Keratinocyte (primary cell): ENCODE results near the gene NECAB3. TPM values are rescaled to one million over a fixed set of nuclear protein-coding genes. Genes with fewer than 3 reads are reported as not detected.

Experiments
- DNase-seq: peaks from one replicate; pipeline ENCODE4 v3.0.0-alpha.2; 2011; ENCODE audit warnings: low read depth, missing footprints, low spot score
- FAIRE-seq: peaks from 2 replicates; lab custom pipeline; 2011; peaks lifted over from hg19 to GRCh38; lab: Jason Lieb, UNC
- H2AFZ ChIP-seq: 2 replicates; pipeline ENCODE4 v1.6.0; 2012; ENCODE audit warnings: low read length, control low read depth, inconsistent platforms; ENCODE audit not compliant: control insufficient read depth
- H3K27ac ChIP-seq: 2 replicates; pipeline ENCODE4 v1.5.1; 2011; ENCODE audit warnings: low read length; ENCODE audit not compliant: control insufficient read depth, insufficient read depth
- H3K27me3 ChIP-seq: 3 replicates; pipeline ENCODE4 v1.6.0; 2011; ENCODE audit warnings: low read length; ENCODE audit not compliant: control insufficient read depth, insufficient read depth; ENCODE audit errors: extremely low read depth
- H3K36me3 ChIP-seq, 2 experiments: 2 replicates in 1 of 2; 3 replicates in 1 of 2; pipeline ENCODE4 v1.5.1; 2011; ENCODE audit warnings: low read length in 2 of 2, mild to moderate bottlenecking in 1 of 2; ENCODE audit not compliant: control insufficient read depth in 2 of 2, insufficient read depth in 2 of 2; ENCODE audit errors: extremely low read depth in 1 of 2
- H3K4me1 ChIP-seq: 3 replicates; pipeline ENCODE4 v1.5.1; 2011; ENCODE audit warnings: low read length; ENCODE audit not compliant: control insufficient read depth, insufficient read depth; ENCODE audit errors: extremely low read depth
- H3K4me2 ChIP-seq: 3 replicates; pipeline ENCODE4 v1.6.0; 2011; ENCODE audit warnings: low read depth, low read length; ENCODE audit not compliant: control insufficient read depth, insufficient read depth; ENCODE audit errors: extremely low read depth
- H3K4me3 ChIP-seq, 3 experiments: fragments of 200-600 bp in 1 of 3; sonication (generic) in 1 of 3; 2 replicates in 2 of 3; 3 replicates in 1 of 3; pipeline ENCODE4 v1.5.1; 2011 to 2016; ENCODE audit warnings: low read length in 3 of 3, mild to moderate bottlenecking in 3 of 3, control low read depth in 2 of 3, inconsistent platforms in 1 of 3, low read depth in 1 of 3, mixed read lengths in 1 of 3, mixed run types in 1 of 3, moderate library complexity in 1 of 3; ENCODE audit not compliant: control insufficient read depth in 2 of 3, insufficient read depth in 2 of 3; ENCODE audit errors: extremely low read depth in 1 of 3
- H3K79me2 ChIP-seq: 2 replicates; pipeline ENCODE4 v1.6.0; 2012; ENCODE audit warnings: low read length; ENCODE audit not compliant: control insufficient read depth, insufficient read depth
- H3K9ac ChIP-seq: 3 replicates; pipeline ENCODE4 v1.6.0; 2011; ENCODE audit warnings: low read length; ENCODE audit not compliant: control insufficient read depth, insufficient read depth; ENCODE audit errors: extremely low read depth
- H3K9me1 ChIP-seq: 3 replicates; pipeline ENCODE4 v1.6.0; 2011; ENCODE audit warnings: low read length; ENCODE audit not compliant: control insufficient read depth, insufficient read depth; ENCODE audit errors: extremely low read depth
- H3K9me3 ChIP-seq: 2 replicates; pipeline ENCODE4 v1.5.1; 2012; ENCODE audit warnings: low read depth, low read length; ENCODE audit not compliant: control insufficient read depth
- H4K20me1 ChIP-seq: 3 replicates; pipeline ENCODE4 v1.6.0; 2011; ENCODE audit warnings: low read length; ENCODE audit not compliant: control insufficient read depth, insufficient read depth; ENCODE audit errors: extremely low read depth
- EZH2 ChIP-seq: IDR thresholded peaks from one replicate; pipeline ENCODE4 v1.6.1; 2012; ENCODE audit warnings: inconsistent platforms, mild to moderate bottlenecking, low read length, moderate library complexity
- dilution Hi-C: fragments of 300-500 bp; cut with MboI; formaldehyde crosslinking; loops from one replicate; pipeline ENCODE4 v1.7.0; 2020; ENCODE audit warnings: low sequenced_read_pairs; ENCODE audit not compliant: extremely low pct_ligation_motif_present
- polyA plus RNA-seq, 5 experiments: library from polyadenylated mRNA; depleted of rRNA in 3 of 5; stranded (reverse) in 3 of 5; stranded (forward) in 1 of 5; unstranded in 1 of 5; fragments of >200 nt; gene quantifications; 1 replicate in 1 of 5; 2 replicates in 3 of 5; 3 replicates in 1 of 5; pipeline versions ENCODE4 v1.2.1 to v1.2.3, GENCODE V29; 2011 to 2012; ENCODE audit warnings: missing spikeins in 2 of 5, low read depth in 1 of 5, low replicate concordance in 1 of 5
- TF ChIP-seq, protein P1 (sequence below), 3 experiments: IDR thresholded peaks in 1 of 3; conservative IDR thresholded peaks in 1 of 3; optimal IDR thresholded peaks in 1 of 3; 2 replicates in 2 of 3; 3 replicates in 1 of 3; pipeline versions ENCODE3 to v1.5.1; 2011; ENCODE audit warnings: low read length in 3 of 3, mild to moderate bottlenecking in 3 of 3, moderate library complexity in 2 of 3, control low read depth in 1 of 3, inconsistent platforms in 1 of 3; ENCODE audit not compliant: insufficient read depth in 2 of 3; ENCODE audit errors: extremely low read depth in 1 of 3

Gene NECAB3
- polyA plus RNA-seq, 1 donor (not counting 4 experiments of a cell fraction or from before 2014, with no cell fraction given): 4.6 TPM

GRCh38 chr20:33669224-33669623, 5.0 kb downstream of the NECAB3 start:
- Histone ChIP-seq H3K79me2 (no peaks in the 10 kb centered on the region), H3K36me3 (no peaks in the 10 kb centered on the region), H4K20me1 (no peaks in the 10 kb centered on the region), H3K9ac (no peak overlapping the region), H2AFZ (no peak overlapping the region), H3K9me1 (no peaks in the 10 kb centered on the region), H3K27me3 (no peaks in the 10 kb centered on the region), H3K9me3 (no peaks in the 10 kb centered on the region), H3K4me1 (peaks cover 18% of the 10 kb centered on the region), H3K4me2 (no peak overlapping the region), H3K4me3 (no peak overlapping the region), H3K27ac (no peak overlapping the region)
- no peak for TF ChIP-seq EZH2
- TF ChIP-seq, protein P1, sequence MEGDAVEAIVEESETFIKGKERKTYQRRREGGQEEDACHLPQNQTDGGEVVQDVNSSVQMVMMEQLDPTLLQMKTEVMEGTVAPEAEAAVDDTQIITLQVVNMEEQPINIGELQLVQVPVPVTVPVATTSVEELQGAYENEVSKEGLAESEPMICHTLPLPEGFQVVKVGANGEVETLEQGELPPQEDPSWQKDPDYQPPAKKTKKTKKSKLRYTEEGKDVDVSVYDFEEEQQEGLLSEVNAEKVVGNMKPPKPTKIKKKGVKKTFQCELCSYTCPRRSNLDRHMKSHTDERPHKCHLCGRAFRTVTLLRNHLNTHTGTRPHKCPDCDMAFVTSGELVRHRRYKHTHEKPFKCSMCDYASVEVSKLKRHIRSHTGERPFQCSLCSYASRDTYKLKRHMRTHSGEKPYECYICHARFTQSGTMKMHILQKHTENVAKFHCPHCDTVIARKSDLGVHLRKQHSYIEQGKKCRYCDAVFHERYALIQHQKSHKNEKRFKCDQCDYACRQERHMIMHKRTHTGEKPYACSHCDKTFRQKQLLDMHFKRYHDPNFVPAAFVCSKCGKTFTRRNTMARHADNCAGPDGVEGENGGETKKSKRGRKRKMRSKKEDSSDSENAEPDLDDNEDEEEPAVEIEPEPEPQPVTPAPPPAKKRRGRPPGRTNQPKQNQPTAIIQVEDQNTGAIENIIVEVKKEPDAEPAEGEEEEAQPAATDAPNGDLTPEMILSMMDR (optimal IDR thresholded peaks at IDR 0.05 in 1 of 3, IDR thresholded peaks at IDR 0.05 in 1 of 3, conservative IDR thresholded peaks at IDR 0.05 in 1 of 3; ENCODE audit: extremely low read depth in 1 of 3, insufficient read depth in 2 of 3, low read length in 3 of 3): no peak
- no peak for FAIRE-seq
- DNase-seq: no peak
- dilution Hi-C loops: no loop called here

GRCh38 chr20:33668466-33669155, 5.6 kb downstream of the NECAB3 start:
- Histone ChIP-seq H3K36me3 (no peaks in the 10 kb centered on the region), H3K4me3 (no peak overlapping the region), H3K79me2 (no peaks in the 10 kb centered on the region), H3K9me3 (no peaks in the 10 kb centered on the region), H3K27me3 (no peaks in the 10 kb centered on the region), H3K9ac (no peak overlapping the region), H3K9me1 (no peaks in the 10 kb centered on the region), H3K27ac (no peak overlapping the region), H4K20me1 (no peaks in the 10 kb centered on the region), H3K4me1 (peaks cover 21% of the 10 kb centered on the region), H2AFZ (no peak overlapping the region), H3K4me2 (no peak overlapping the region)
- dilution Hi-C loops: no loop called here
- no peak for TF ChIP-seq EZH2
- TF ChIP-seq, protein P1 (optimal IDR thresholded peaks at IDR 0.05 in 1 of 3, IDR thresholded peaks at IDR 0.05 in 1 of 3, conservative IDR thresholded peaks at IDR 0.05 in 1 of 3; ENCODE audit: extremely low read depth in 1 of 3, insufficient read depth in 2 of 3, low read length in 3 of 3): no peak
- DNase-seq (no peak), FAIRE-seq (no peak)
